HepG2 (cell line): Measurements from ENCODE around the gene EXOC6B. TPM values are rescaled to one million over a fixed set of nuclear protein-coding genes. Genes with fewer than 3 reads are reported as not detected.

Source experiments
- AGO1 ChIP-seq: fragments of 200-400 bp; formaldehyde crosslinking; IDR thresholded peaks from 2 replicates; pipeline ENCODE4 v1.6.1; 2017; ENCODE audit warnings: mild to moderate bottlenecking, low read depth, low read length, moderate library complexity; ENCODE audit not compliant: poor library complexity, severe bottlenecking
- ATRX ChIP-seq: sonication (generic); formaldehyde crosslinking; IDR thresholded peaks from 2 replicates; pipeline ENCODE4 v1.4.0; 2020; ENCODE audit warnings: missing genetic modification reagents, borderline replicate concordance
- FOSL2 ChIP-seq: sonication (generic); formaldehyde crosslinking; IDR thresholded peaks from 2 replicates; pipeline ENCODE4 v1.4.0; 2020; ENCODE audit warnings: missing genetic modification reagents
- MXD4 ChIP-seq: IDR thresholded peaks from 2 replicates; pipeline ENCODE4 v1.6.1; 2016; ENCODE audit warnings: mild to moderate bottlenecking, missing biosample characterization, missing genetic modification reagents
- NCOA2 ChIP-seq: sonication (generic); formaldehyde crosslinking; IDR thresholded peaks from 2 replicates; pipeline ENCODE4 v1.8.0; 2022; ENCODE audit warnings: inconsistent platforms
- NFIC ChIP-seq: IDR thresholded peaks from 2 replicates; pipeline ENCODE4 v1.6.1; 2012; ENCODE audit warnings: mild to moderate bottlenecking, low read length, inconsistent platforms
- PAF1 ChIP-seq: IDR thresholded peaks from 2 replicates; pipeline ENCODE4 v1.6.1; 2016; ENCODE audit warnings: missing genetic modification reagents, missing compliant biosample characterization
- POLR2AphosphoS2 ChIP-seq: IDR thresholded peaks from 2 replicates; pipeline ENCODE4 v1.6.1; 2011; ENCODE audit warnings: low read depth, low read length, improper control_type of control experiment
- REPIN1 ChIP-seq: sonication (generic); formaldehyde crosslinking; IDR thresholded peaks from 2 replicates; pipeline ENCODE4 v1.8.0; 2022; ENCODE audit warnings: missing genetic modification reagents, low read depth, mild to moderate bottlenecking, borderline replicate concordance
- ZFP37 ChIP-seq: sonication (generic); formaldehyde crosslinking; IDR thresholded peaks from 2 replicates; pipeline ENCODE4 v1.4.0; 2020; ENCODE audit warnings: missing genetic modification reagents, borderline replicate concordance
- ZNF549 ChIP-seq: sonication (generic); formaldehyde crosslinking; IDR thresholded peaks from 2 replicates; pipeline ENCODE4 v1.5.0; 2020; ENCODE audit warnings: missing genetic modification reagents
- ZNF557 ChIP-seq: sonication (generic); formaldehyde crosslinking; IDR thresholded peaks from 2 replicates; pipeline ENCODE4 v1.4.0; 2020; ENCODE audit warnings: missing genetic modification reagents
- ZNF782 ChIP-seq: sonication (generic); formaldehyde crosslinking; IDR thresholded peaks from 2 replicates; pipeline ENCODE4 v1.4.0; 2020; ENCODE audit warnings: missing genetic modification reagents, mild to moderate bottlenecking, borderline replicate concordance
- ZNF792 ChIP-seq: IDR thresholded peaks from 2 replicates; pipeline ENCODE4 v1.6.1; 2016
- polyA plus RNA-seq, 8 experiments: library from polyadenylated mRNA; depleted of rRNA in 3 of 8; stranded (reverse) in 7 of 8; unstranded in 1 of 8; fragments of >200 nt; fragmentation: Illumina TruSeq in 4 of 8; extraction: Trizol in 4 of 8; gene quantifications; 2 replicates each; pipeline versions ENCODE4 v1.2.1 to v1.2.3, GENCODE V29; 2011 to 2016; ENCODE audit warnings: low read depth in 4 of 8, missing spikeins in 1 of 8, mixed read lengths in 1 of 8; ENCODE audit not compliant: insufficient read depth in 1 of 8
- total RNA-seq, 5 experiments: library from RNA; depleted of rRNA; stranded (reverse); fragments of >200 nt; fragmentation: Illumina TruSeq; extraction: Trizol; gene quantifications; 2 replicates each; pipeline ENCODE4 v1.2.3, GENCODE V29; 2016; ENCODE audit warnings: low read depth in 1 of 5
- TF ChIP-seq, protein P1 (sequence below): sonication (generic); formaldehyde crosslinking; IDR thresholded peaks from 2 replicates; pipeline ENCODE4 v1.8.0; 2022; ENCODE audit warnings: mild to moderate bottlenecking, missing genetic modification reagents, borderline replicate concordance
- TF ChIP-seq, protein P2 (sequence below): sonication (generic); formaldehyde crosslinking; IDR thresholded peaks from 2 replicates; pipeline ENCODE4 v1.5.0; 2020; ENCODE audit warnings: mild to moderate bottlenecking, missing genetic modification reagents, borderline replicate concordance
- TF ChIP-seq, protein P3 (sequence below): sonication (generic); formaldehyde crosslinking; conservative IDR thresholded peaks from 2 replicates; pipeline ENCODE4 v1.8.0; 2022; ENCODE audit warnings: missing genetic modification reagents
- TF ChIP-seq, protein P4 (sequence below): sonication (generic); formaldehyde crosslinking; IDR thresholded peaks from 2 replicates; pipeline ENCODE4 v1.5.0; 2020; ENCODE audit warnings: missing genetic modification reagents
- TF ChIP-seq, protein P5 (sequence below): sonication (generic); formaldehyde crosslinking; IDR thresholded peaks from 2 replicates; pipeline ENCODE4 v1.4.0; 2020; ENCODE audit warnings: mild to moderate bottlenecking, missing genetic modification reagents, borderline replicate concordance

EXOC6B gene
- total and polyA plus RNA-seq, 2 of the 13 experiments (the other 11 are each of a cell fraction or from before 2014, with no cell fraction given) = 9.1 to 15.9 TPM

DNA sequence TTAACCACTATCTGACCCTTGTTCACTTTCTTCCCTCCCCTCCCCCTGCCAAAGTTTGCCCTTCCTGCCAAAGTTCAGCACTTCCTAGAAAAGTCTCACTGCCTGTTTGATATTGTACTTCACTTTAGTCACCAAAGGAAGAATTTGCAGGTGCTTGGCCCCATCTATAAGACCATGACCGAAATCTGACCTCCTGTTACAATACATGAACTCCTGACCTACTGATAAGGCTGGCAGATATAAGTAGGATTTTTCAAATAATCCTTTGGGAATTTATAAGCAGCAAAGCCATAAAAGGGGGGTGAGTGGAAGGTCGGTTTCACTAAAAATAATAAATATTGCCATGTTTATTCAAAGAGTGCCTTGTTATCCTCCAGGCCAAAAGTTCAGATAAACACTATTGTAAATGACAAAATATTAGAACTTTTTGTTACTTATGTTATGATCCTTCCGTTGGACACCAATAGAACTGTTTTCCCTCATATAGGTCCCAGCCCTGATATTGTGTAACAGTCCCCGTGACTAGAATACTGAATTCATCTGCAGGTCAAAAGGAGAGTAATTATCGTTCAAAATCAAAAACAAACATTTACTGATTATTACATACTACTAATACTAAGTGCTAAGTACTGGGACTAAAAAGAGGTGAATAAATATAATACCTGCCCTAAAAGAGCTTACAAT lies 277.6 kb downstream of the EXOC6B start (continued):
- TF ChIP-seq, protein P1, sequence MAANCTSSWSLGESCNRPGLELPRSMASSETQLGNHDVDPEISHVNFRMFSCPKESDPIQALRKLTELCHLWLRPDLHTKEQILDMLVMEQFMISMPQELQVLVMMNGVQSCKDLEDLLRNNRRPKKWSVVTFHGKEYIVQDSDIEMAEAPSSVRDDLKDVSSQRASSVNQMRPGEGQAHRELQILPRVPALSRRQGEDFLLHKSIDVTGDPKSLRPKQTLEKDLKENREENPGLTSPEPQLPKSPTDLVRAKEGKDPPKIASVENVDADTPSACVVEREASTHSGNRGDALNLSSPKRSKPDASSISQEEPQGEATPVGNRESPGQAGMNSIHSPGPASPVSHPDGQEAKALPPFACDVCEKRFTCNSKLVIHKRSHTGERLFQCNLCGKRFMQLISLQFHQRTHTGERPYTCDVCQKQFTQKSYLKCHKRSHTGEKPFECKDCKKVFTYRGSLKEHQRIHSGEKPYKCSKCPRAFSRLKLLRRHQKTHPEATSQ = no peak
- TF ChIP-seq PAF1 (no peak), MXD4 (CRISPR knock-in tag) (no peak), ATRX (CRISPR knock-in tag) (no peak), ZNF557 (CRISPR knock-in tag) (no peak), ZNF549 (no peak), NFIC (peak; percentile 68; the same call in 1 of the 2 replicates), ZNF792 (no peak), AGO1 (no peak), FOSL2 (CRISPR knock-in tag) (no peak), NCOA2 (CRISPR knock-in tag) (peak; percentile 91), POLR2AphosphoS2 (no peak), ZFP37 (no peak), REPIN1 (CRISPR knock-in tag) (no peak), ZNF782 (CRISPR knock-in tag) (no peak)
- TF ChIP-seq, protein P2, sequence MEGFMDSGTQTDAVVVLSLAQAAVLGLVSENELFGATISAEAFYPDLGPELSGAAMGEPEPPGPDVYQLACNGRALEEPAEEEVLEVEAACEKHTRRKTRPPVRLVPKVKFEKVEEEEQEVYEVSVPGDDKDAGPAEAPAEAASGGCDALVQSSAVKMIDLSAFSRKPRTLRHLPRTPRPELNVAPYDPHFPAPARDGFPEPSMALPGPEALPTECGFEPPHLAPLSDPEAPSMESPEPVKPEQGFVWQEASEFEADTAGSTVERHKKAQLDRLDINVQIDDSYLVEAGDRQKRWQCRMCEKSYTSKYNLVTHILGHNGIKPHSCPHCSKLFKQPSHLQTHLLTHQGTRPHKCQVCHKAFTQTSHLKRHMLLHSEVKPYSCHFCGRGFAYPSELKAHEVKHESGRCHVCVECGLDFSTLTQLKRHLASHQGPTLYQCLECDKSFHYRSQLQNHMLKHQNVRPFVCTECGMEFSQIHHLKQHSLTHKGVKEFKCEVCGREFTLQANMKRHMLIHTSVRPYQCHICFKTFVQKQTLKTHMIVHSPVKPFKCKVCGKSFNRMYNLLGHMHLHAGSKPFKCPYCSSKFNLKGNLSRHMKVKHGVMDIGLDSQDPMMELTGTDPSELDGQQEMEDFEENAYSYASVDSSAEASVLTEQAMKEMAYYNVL = no peak
- TF ChIP-seq, protein P3, sequence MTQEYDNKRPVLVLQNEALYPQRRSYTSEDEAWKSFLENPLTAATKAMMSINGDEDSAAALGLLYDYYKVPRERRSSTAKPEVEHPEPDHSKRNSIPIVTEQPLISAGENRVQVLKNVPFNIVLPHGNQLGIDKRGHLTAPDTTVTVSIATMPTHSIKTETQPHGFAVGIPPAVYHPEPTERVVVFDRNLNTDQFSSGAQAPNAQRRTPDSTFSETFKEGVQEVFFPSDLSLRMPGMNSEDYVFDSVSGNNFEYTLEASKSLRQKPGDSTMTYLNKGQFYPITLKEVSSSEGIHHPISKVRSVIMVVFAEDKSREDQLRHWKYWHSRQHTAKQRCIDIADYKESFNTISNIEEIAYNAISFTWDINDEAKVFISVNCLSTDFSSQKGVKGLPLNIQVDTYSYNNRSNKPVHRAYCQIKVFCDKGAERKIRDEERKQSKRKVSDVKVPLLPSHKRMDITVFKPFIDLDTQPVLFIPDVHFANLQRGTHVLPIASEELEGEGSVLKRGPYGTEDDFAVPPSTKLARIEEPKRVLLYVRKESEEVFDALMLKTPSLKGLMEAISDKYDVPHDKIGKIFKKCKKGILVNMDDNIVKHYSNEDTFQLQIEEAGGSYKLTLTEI (CRISPR knock-in tag) = no peak
- TF ChIP-seq, protein P4, sequence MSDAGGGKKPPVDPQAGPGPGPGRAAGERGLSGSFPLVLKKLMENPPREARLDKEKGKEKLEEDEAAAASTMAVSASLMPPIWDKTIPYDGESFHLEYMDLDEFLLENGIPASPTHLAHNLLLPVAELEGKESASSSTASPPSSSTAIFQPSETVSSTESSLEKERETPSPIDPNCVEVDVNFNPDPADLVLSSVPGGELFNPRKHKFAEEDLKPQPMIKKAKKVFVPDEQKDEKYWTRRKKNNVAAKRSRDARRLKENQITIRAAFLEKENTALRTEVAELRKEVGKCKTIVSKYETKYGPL (CRISPR knock-in tag) = 0 out of 2 replicates have a peak, but pooled peaks have one; percentile 62
- TF ChIP-seq, protein P5, sequence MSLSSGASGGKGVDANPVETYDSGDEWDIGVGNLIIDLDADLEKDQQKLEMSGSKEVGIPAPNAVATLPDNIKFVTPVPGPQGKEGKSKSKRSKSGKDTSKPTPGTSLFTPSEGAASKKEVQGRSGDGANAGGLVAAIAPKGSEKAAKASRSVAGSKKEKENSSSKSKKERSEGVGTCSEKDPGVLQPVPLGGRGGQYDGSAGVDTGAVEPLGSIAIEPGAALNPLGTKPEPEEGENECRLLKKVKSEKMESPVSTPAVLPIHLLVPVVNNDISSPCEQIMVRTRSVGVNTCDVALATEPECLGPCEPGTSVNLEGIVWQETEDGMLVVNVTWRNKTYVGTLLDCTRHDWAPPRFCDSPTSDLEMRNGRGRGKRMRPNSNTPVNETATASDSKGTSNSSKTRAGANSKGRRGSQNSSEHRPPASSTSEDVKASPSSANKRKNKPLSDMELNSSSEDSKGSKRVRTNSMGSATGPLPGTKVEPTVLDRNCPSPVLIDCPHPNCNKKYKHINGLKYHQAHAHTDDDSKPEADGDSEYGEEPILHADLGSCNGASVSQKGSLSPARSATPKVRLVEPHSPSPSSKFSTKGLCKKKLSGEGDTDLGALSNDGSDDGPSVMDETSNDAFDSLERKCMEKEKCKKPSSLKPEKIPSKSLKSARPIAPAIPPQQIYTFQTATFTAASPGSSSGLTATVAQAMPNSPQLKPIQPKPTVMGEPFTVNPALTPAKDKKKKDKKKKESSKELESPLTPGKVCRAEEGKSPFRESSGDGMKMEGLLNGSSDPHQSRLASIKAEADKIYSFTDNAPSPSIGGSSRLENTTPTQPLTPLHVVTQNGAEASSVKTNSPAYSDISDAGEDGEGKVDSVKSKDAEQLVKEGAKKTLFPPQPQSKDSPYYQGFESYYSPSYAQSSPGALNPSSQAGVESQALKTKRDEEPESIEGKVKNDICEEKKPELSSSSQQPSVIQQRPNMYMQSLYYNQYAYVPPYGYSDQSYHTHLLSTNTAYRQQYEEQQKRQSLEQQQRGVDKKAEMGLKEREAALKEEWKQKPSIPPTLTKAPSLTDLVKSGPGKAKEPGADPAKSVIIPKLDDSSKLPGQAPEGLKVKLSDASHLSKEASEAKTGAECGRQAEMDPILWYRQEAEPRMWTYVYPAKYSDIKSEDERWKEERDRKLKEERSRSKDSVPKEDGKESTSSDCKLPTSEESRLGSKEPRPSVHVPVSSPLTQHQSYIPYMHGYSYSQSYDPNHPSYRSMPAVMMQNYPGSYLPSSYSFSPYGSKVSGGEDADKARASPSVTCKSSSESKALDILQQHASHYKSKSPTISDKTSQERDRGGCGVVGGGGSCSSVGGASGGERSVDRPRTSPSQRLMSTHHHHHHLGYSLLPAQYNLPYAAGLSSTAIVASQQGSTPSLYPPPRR (CRISPR knock-in tag) = 0 out of 2 replicates have a peak, but pooled peaks have one; percentile 35
